ENCODE measurements around the gene RXRG.

DNA sequence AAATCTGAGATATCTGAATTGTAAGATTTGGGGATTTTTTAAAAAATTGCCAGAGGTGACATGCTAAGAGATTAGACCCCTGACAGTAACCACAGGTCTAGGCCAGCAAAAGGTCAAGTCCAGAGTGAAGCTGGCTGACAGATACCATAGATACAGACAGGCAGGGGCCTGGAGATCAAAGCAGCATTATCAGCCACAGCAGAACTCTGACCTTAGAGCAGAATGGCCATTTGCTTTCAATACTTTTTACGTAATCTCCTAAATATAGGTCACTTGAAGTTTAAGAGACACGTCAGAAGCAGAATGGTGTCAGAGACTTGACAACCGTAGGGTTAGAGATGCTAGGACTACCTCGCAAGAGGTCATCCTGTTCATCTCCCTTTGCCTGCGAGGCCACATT, 40.8 kb upstream of the RXRG start:
- TF ChIP-seq FOXP2 (optimal IDR thresholded peaks at IDR 0.05; ENCODE audit: control extremely low read depth, extremely low read length, insufficient read depth) (no peak), EZH2 (IDR thresholded peaks at IDR 0.05) (no peak), POLR2AphosphoS5 (IDR thresholded peaks at IDR 0.05; ENCODE audit: borderline replicate concordance, low read depth, low read length) (no peak)

Data from SK-N-MC (cell line).